Measurements from ENCODE around the gene PSMA5.

DNA sequence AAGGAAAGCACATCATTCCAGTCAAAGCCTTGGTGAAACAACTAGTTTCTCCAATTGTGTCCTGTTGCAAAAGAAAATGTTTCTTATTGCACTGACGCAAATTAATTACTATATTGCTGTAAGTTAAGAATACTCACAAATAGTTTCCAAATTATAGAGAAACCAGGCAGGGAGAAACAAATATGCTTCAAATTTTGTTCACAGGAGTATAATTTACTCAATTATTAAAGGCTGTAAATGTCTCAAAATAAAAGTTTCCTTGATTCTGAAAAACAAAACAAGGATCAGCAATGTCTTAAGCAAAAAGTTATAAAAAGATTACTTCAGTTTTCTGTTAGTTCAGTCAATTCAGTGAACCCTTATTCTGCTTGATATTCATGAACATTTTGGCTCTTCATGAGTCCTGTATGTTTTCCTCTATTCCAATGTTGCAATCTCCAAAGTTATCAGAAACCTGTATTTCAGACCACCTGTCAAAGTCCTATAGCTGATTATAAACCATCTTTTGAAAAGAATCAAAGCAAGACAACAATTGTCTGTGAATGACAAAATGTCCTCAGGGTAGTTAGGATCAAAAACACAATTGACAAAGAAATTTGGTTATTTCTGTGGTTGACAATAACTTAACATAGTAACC lies 28.4 kb upstream of the PSMA5 start:
- TF ChIP-seq, protein P1, sequence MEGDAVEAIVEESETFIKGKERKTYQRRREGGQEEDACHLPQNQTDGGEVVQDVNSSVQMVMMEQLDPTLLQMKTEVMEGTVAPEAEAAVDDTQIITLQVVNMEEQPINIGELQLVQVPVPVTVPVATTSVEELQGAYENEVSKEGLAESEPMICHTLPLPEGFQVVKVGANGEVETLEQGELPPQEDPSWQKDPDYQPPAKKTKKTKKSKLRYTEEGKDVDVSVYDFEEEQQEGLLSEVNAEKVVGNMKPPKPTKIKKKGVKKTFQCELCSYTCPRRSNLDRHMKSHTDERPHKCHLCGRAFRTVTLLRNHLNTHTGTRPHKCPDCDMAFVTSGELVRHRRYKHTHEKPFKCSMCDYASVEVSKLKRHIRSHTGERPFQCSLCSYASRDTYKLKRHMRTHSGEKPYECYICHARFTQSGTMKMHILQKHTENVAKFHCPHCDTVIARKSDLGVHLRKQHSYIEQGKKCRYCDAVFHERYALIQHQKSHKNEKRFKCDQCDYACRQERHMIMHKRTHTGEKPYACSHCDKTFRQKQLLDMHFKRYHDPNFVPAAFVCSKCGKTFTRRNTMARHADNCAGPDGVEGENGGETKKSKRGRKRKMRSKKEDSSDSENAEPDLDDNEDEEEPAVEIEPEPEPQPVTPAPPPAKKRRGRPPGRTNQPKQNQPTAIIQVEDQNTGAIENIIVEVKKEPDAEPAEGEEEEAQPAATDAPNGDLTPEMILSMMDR (IDR thresholded peaks at IDR 0.05; ENCODE audit: low read depth, low read length, poor library complexity, severe bottlenecking): no peak
- no peak for TF ChIP-seq EZH2phosphoT487 (IDR thresholded peaks at IDR 0.05; ENCODE audit: borderline replicate concordance, low read length)
